Germinal center (tissue), 1 donor: ENCODE data around the gene TTC21A.

ENCODE experiments used
- DNase-seq: peaks from one replicate; pipeline ENCODE4 v3.0.0; 2012; ENCODE audit warnings: mixed read lengths, low spot score

TTC21A gene

GRCh38 chr3:39181408-39182335, 74.2 kb downstream of the TTC21A start:
- no peak for DNase-seq

DNA sequence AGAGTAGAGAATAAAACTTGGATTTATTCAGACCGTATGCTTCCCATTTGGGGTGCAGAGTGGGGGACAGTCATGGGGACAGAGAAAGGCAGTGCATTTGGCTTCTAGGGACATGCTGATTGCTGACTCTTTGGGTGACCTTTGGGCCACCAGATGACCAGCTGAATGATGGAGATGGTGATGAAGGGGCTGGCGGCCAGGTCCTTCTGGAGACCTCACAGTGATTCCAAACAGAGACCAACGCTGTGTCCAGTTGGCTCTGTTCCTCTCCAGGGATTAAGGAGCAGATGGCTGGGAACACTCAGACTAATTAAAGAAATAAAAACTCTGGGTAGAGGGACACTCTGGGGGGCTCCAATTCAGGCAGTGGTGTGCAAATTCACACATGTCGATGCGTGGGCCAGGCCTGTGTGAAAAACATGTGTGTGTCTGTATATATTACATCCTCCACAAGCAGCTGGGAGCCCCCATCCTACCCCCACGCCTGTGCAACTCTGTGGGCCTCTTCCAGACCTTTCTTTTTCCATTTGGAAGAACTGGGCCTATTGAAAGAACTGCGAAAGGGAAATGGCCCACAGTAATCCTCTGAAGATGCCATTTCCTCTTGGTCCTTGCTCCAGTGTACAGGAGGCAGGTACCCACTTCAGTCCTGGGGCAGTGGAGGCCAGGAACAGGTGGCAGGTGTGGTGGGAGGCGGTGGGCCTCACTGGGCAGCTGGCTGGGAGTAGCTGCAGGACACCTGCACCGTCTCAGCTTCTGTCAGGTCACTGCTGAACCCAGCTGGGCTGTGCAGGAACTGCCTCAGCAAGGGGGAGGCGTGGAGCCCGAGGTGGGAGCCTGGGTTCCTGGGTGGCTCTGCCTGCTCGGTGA, 76.0 kb downstream of the TTC21A start:
- DNase-seq, result no peak

DNA sequence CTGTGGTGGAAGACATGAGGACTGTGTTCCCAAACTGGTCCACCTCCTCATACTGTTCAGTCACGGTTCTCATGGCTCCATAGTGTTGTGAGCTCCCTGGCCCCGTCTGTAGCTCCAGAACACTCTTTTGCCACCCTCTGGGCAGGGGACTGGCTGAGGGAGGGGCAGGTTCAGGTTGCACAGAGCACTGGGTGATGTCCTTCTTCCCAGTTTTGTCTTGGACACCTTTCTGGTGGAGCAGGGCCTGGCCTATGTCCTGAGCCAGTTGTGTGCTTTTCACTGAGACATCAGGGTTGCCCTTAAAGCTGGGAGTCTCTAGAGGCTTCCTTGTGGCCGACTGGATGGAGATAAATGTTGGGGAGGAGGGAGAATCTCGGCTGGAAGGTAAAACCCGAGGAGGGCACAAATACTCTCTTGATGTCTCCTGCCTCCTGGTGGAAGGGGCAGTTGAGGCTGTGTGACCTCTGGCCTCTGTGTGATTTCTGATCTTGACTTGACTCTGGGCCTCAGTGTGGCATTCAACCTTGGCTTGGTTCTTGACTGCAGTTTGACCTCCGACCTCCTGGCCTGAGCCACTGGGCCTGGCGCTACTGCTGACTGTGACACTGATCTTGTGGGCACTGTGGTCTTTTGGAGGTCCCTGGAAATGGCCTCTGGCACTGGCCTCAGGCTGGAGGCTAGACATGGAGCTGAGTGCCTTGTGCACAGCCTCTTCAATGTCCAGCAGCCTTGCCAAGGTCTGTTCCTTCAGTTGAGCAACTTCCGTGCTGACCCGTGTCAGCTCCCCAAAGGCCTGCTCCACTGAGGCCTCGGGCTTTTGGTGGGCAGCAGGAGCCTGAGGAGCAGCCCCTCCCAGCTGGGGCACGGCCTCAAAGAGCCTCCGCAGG, 76.8 kb downstream of the TTC21A start:
- DNase-seq, result no peak

DNA sequence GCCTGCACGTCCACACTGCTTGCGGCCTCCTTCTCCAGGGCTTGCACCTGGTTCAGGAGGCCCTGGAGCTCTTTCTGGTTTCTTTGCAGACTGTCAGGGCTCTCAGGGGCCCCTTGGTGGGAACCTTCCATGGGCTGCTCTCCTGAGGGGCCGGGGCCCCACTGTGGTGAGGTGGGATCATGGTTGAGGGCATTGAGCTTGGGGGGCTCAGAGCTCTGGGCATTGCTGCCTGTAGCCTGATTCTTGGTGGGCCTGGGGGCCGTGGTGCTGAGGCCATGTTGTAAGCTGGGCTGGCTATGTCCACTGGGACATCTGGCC, 77.4 kb downstream of the TTC21A start:
- DNase-seq, result no peak

GRCh38 chr3:39185326-39185958, 78.0 kb downstream of the TTC21A start:
- DNase-seq, result no peak

- DNase-seq, result no peak
Observed at GRCh38 chr3:39185959-39186691, 78.6 kb downstream of the TTC21A start.

DNA sequence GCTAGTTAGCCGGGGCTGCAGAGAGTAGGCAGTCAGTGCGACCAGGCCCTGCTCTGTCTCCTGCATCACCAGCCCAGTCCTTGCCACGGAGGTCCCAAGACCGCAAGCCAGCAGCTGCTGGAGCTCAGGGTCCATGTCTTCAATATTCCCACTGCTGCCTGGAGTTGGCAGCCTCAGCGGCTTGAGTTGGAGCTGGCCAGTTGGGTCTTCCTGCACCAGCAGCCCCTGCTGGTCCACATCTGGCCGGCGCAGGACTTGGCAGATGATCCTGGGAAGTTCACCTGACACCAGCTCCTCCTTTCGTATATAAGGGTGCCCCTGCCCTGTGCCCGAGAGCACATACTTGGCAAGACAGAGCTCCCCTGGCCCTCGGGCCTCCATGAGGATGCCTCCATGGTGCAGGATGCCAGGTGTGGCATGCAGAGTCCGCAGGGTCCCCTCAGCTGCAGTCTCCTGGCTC, 79.2 kb downstream of the TTC21A start:
- DNase-seq, result no peak

DNA sequence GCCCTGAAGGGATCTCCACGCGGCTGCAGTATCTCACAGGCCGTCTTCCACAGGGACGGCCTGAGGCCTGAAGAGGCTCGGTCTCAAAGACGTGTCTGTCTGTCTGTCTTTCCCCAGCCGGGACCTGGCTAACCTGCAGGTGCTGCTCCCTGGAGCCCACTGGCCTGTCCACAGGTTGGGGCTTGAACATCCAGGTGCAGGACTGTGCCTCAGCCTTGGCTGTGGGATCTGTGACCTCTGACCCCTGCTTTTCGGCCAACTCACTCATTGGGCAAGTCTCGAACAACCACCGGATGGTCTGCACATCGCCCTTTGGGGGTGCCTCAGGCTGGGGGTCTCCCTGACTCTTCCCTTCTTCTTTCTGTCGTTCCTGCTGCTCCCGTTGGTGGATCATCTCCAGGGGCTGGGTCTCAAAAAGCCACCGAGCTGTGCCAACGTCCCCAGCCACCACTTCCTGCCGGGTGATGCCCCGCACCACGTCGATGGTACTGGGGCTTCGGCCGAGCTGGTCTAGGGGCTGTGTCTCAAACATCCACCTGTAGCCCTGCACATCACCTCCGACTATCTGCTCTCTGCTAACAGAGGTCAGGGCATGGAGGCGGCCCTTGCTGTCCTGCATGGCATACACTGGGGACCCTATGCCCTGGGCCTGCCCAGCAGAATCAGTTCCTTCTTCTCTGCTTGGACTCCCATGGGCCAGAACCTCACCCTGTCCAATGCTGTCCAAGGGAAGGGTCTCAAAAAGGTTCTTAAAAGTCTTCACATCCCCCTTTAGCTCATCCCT, 80.1 kb downstream of the TTC21A start:
- DNase-seq, result no peak
